ENCODE measurements around the gene SFMBT1.
A peak's percentile ranks its signal among the peaks of the same experiment; 100 is the strongest.

SFMBT1 gene

GRCh38 chr3:52967398-52967797 lies 78.5 kb downstream of the SFMBT1 start:
- no peak for TF ChIP-seq CTCF (conservative IDR thresholded peaks at IDR 0.05; ENCODE audit: control insufficient read depth, insufficient read depth, low read depth, low read length)
- H3K4me3 ChIP-seq (ENCODE audit: control insufficient read depth, low read depth, low read length): no peak overlapping the region
- no peak for DNase-seq (ENCODE audit: low read depth)

- no peak for DNase-seq (ENCODE audit: low read depth)
- H3K4me3 ChIP-seq (ENCODE audit: control insufficient read depth, low read depth, low read length): no peak overlapping the region
- TF ChIP-seq CTCF (conservative IDR thresholded peaks at IDR 0.05; ENCODE audit: control insufficient read depth, insufficient read depth, low read depth, low read length): no peak
Observed at GRCh38 chr3:52962160-52962559, 83.7 kb downstream of the SFMBT1 start.

- no peak for DNase-seq (ENCODE audit: low read depth)
- no peak for TF ChIP-seq CTCF (conservative IDR thresholded peaks at IDR 0.05; ENCODE audit: control insufficient read depth, insufficient read depth, low read depth, low read length)
- no peak overlapping the region for H3K4me3 ChIP-seq (ENCODE audit: control insufficient read depth, low read depth, low read length)
Observed at GRCh38 chr3:52959773-52960172, 86.1 kb downstream of the SFMBT1 start.

- H3K4me3 ChIP-seq (ENCODE audit: control insufficient read depth, low read depth, low read length): no peak overlapping the region
- no peak for TF ChIP-seq CTCF (conservative IDR thresholded peaks at IDR 0.05; ENCODE audit: control insufficient read depth, insufficient read depth, low read depth, low read length)
- no peak for DNase-seq (ENCODE audit: low read depth)
Observed at GRCh38 chr3:52939600-52939999, 106.3 kb downstream of the SFMBT1 start.

GRCh38 chr3:52934630-52935530 lies 111.0 kb downstream of the SFMBT1 start:
- no peak overlapping the region for H3K4me3 ChIP-seq (ENCODE audit: control insufficient read depth, low read depth, low read length)
- TF ChIP-seq CTCF (conservative IDR thresholded peaks at IDR 0.05; ENCODE audit: control insufficient read depth, insufficient read depth, low read depth, low read length): peak; percentile 85
- DNase-seq (ENCODE audit: low read depth): peak; percentile 69

- TF ChIP-seq CTCF (conservative IDR thresholded peaks at IDR 0.05; ENCODE audit: control insufficient read depth, insufficient read depth, low read depth, low read length): peak; percentile 2
- H3K4me3 ChIP-seq (ENCODE audit: control insufficient read depth, low read depth, low read length): no peak overlapping the region
- no peak for DNase-seq (ENCODE audit: low read depth)
Observed at GRCh38 chr3:52931889-52932288, 114.0 kb downstream of the SFMBT1 start.
